ENCODE data around the gene RNF181. TPM values are rescaled to one million over a fixed set of nuclear protein-coding genes. Genes with fewer than 3 reads are reported as not detected.

RNF181 gene
- total and polyA plus RNA-seq, 2 of the 8 experiments (the other 6 are each of a cell fraction or from before 2014, with no cell fraction given), result 97.2 to 514 TPM

DNA sequence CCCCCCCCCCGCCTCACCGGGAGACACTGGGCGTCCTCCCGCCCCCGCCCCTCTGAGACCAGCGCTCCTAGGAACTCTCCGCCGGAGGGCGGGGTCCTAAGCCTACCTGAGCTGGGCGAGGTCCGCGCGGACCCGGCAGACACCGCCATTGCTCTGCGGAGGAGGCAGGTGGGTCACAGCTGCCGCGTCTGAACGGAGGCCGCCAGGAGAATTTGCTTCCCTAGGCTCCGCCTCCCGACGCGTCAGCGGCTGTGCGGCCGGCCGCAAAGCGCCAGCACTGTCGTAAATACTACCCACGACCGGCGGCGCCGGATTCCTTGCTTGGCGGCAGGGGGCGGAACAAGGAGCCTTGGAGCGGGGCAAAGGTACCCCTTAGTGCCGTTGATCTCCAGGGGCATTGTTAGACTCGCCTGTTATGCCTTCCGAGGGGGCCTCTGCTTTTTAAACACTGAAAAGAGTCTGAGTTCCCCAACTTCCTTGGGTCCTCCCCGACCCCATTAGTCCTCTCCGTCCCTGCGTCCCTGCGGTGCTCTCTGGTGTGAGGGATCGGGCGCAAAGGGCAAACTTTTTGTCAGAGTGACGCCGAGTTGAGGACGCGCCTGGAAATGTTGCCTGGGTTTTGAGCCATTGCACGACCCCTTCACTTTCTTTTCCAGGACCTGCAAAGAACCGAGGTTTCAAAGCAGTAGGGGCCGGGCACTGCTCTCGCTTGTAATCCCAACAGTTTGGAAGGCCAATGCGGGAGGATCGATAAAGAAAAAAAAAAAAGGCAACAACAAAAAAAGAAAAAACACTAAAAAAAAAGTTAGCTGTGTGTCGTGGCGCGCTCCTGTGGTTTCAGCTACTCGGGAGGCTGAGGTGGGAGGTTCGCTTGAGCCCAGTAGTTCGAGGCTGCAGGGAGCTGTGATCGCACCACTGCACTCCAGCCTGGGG is 34.0 kb upstream of the RNF181 start, which contains the start of gene GGCX:
Gene GGCX, minus strand, starts transcription at position 214 of the 933 bp plus-strand sequence. Its CDS starts 65 bp downstream, at position 149.
- Histone ChIP-seq H3K14ac (ENCODE audit: insufficient read length) (no peak within 1 kb of the TSS), H3K4me3 (ENCODE audit: extremely low read depth in 1 of 4, insufficient read depth in 2 of 4, low read depth in 3 of 4, low read length in 4 of 4) (peak within 1 kb of the TSS; percentile 68 to 90 (median 88)), H4K20me1 (replicated peaks in 1 of 2; ENCODE audit: control insufficient read depth in 1 of 2, insufficient read depth in 2 of 2, low read length in 2 of 2) (no peaks in the 10 kb centered on the region), H3K56ac (replicated peaks; ENCODE audit: insufficient read length, low read depth, low read length) (peak within 1 kb of the TSS; percentile 17), H3K27me3 (replicated peaks in 1 of 4; ENCODE audit: control insufficient read depth in 3 of 4, extremely low read depth in 1 of 4, insufficient read depth in 3 of 4, low read length in 3 of 4) (no peaks in the 10 kb centered on the region), H2BK120ac (replicated peaks; ENCODE audit: low read depth, low read length) (no peak within 1 kb of the TSS), H3K9ac (replicated peaks in 1 of 4; ENCODE audit: extremely low read depth in 1 of 4, low read depth in 3 of 4, low read length in 3 of 4) (peak within 1 kb of the TSS in 3 of 4 experiments; percentile 90 to 97 (median 94); a peak in 6 of 7 replicates), H3K79me1 (ENCODE audit: low read depth, low read length) (0 out of 2 replicates have a peak, but pooled peaks cover 4% of the 10 kb centered on the region), H3K4me1 (replicated peaks in 1 of 4; ENCODE audit: control insufficient read depth in 3 of 4, insufficient read depth in 4 of 4, low read length in 3 of 4) (no peaks in the 10 kb centered on the region), H3K23me2 (ENCODE audit: low read depth, low read length) (peaks cover 5% of the 10 kb centered on the region), H2BK5ac (ENCODE audit: low read depth, low read length) (peak within 1 kb of the TSS; percentile 90; the same call in 1 of the 2 replicates), H3K23ac (ENCODE audit: insufficient read length) (no peak within 1 kb of the TSS), H3K4me2 (ENCODE audit: insufficient read depth in 1 of 2, low read depth in 2 of 2, low read length in 2 of 2) (peak within 1 kb of the TSS; percentile 84 to 96), H3K9me3 (ENCODE audit: insufficient read depth in 2 of 2, low read depth in 1 of 2, low read length in 1 of 2) (no peaks in the 10 kb centered on the region), H4K91ac (replicated peaks; ENCODE audit: insufficient read length, low read length) (peak within 1 kb of the TSS; percentile 78), H3K18ac (ENCODE audit: extremely low read depth, low read length) (peak within 1 kb of the TSS; percentile 99), H3K4ac (replicated peaks; ENCODE audit: insufficient read length, low read depth, low read length) (peak within 1 kb of the TSS; percentile 40), H3K79me2 (ENCODE audit: control insufficient read depth in 1 of 2, insufficient read depth in 2 of 2, low read length in 2 of 2) (peaks cover 0 to 18% of the 10 kb centered on the region in 2 experiments; a peak in 2 of 4 replicates), H2AK5ac (ENCODE audit: low read depth, low read length) (no peak within 1 kb of the TSS), H4K8ac (ENCODE audit: extremely low read depth, insufficient read depth, low read length) (peak within 1 kb of the TSS; percentile 94), H2BK15ac (ENCODE audit: low read length) (no peak within 1 kb of the TSS), H2BK12ac (ENCODE audit: low read depth, low read length) (peak within 1 kb of the TSS; percentile 60; the same call in 1 of the 2 replicates), H3K27ac (ENCODE audit: low read depth, low read length) (peak within 1 kb of the TSS; percentile 92), H2BK20ac (ENCODE audit: low read length) (no peak within 1 kb of the TSS), H4K5ac (ENCODE audit: insufficient read length, low read depth, low read length) (peak within 1 kb of the TSS; percentile 90), H3K36me3 (ENCODE audit: control insufficient read depth in 2 of 4, insufficient read depth in 4 of 4, low read length in 3 of 4) (peaks cover 3 to 11% (median 8%) of the 10 kb centered on the region in 4 experiments; a peak in 7 of 8 replicates), H2AFZ (ENCODE audit: low read length) (peak within 1 kb of the TSS; percentile 96)
- ChIA-PET CTCF (ENCODE audit: partially characterized antibody) (interaction anchor here (0.6 to 3.6 kb wide), 6 partner anchors 10 to 170 kb away, joined by 3 to 20 read pairs (median 4); no protein-coding TSS in a partner anchor), POLR2A (ENCODE audit: partially characterized antibody) (interaction anchor here (0.6 to 38.6 kb wide), 23 partner anchors 8 to 1126 kb away, joined by 3 to 1889 read pairs (median 3); partner anchors contain the start of genes C2orf68, CAPG, MAT2A and RNF181)
- FAIRE-seq (no peak), DNase-seq (ENCODE audit: low read depth in 1 of 2, low spot score in 2 of 2) (peak; percentile 88 to 97)
- 9% methylated on average over 62 of the region's 64 CpGs; no CpG with 5 or more reads in 1 of the 2 experiments for WGBS, 2 experiments (ENCODE audit: extremely low coverage in 1 of 2, insufficient coverage in 1 of 2, insufficient read length in 1 of 2, insufficient replicate concordance in 2 of 2, low coverage in 1 of 2, low lambda C conversion rate in 2 of 2, missing lambda C conversion rate in 1 of 2)
- TF ChIP-seq GABPA (IDR thresholded peaks at IDR 0.05; ENCODE audit: borderline replicate concordance, insufficient read depth, low read length), result no peak
- no peak for TF ChIP-seq RFX5 (IDR thresholded peaks at IDR 0.05; ENCODE audit: borderline replicate concordance, low read depth, low read length)
- no peak for TF ChIP-seq RNF2 (IDR thresholded peaks at IDR 0.05; ENCODE audit: borderline replicate concordance, low read depth, low read length, missing control alignments, poor library complexity, severe bottlenecking)
- TF ChIP-seq, protein P1, sequence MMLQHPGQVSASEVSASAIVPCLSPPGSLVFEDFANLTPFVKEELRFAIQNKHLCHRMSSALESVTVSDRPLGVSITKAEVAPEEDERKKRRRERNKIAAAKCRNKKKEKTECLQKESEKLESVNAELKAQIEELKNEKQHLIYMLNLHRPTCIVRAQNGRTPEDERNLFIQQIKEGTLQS (IDR thresholded peaks at IDR 0.05; ENCODE audit: insufficient read depth, low read depth, low read length), result peak; percentile 92
- TF ChIP-seq, protein P2, sequence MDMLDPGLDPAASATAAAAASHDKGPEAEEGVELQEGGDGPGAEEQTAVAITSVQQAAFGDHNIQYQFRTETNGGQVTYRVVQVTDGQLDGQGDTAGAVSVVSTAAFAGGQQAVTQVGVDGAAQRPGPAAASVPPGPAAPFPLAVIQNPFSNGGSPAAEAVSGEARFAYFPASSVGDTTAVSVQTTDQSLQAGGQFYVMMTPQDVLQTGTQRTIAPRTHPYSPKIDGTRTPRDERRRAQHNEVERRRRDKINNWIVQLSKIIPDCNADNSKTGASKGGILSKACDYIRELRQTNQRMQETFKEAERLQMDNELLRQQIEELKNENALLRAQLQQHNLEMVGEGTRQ (IDR thresholded peaks at IDR 0.05; ENCODE audit: low read length), result no peak
- TF ChIP-seq TAF7 (optimal IDR thresholded peaks at IDR 0.05; ENCODE audit: borderline replicate concordance, low read depth, low read length), result peak; percentile 87
- no peak for TF ChIP-seq SUZ12 (IDR thresholded peaks at IDR 0.05; ENCODE audit: low read length)

Measured in H1 (cell line).